GM18517 (cell line): ENCODE data around the gene NUP160.
A peak's percentile ranks its signal among the peaks of the same experiment; 100 is the strongest.
"Not testable (repeated sequence)": the region's sequence is repeated elsewhere in the genome, so short reads cannot be mapped to it uniquely, and the experiment has no call there.

Experiments
- ATAC-seq: cut with Tn5 transposase; IDR thresholded peaks from one replicate; pipeline ENCODE4 v1.9.1; 2021; ENCODE audit warnings: mild to moderate bottlenecking, moderate library complexity; ENCODE audit not compliant: unreplicated experiment

NUP160 gene

DNA sequence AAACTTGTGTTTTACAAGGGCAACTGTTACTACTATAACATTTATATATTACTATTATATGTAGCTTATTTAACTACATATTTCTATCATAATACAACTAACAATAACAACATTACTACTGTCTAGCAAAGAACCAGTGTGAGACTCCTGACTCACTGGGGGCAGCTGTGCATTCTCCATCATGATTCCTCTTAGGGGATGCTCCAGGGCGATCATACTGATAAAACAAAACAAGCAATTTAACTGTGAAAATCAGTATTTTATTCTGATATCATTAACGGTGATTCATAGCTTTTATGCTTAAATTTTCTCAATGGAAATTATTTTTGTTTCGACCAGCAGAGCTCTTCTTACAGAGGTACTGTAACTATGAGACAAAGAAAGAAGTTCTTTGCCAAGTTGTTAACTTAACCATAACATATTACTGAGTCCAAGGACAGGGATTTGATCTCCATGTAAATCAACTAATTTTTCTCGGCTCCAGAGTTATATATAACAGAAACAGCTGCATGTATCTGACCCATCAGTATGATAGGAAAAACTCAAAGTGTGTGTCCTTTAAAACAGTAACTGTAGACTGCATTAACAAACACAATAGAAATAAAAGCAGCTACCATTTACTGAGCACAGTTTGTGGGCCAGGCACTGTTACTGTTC, 56.2 kb downstream of the NUP160 start:
- ATAC-seq: no peak

- ATAC-seq: not testable (repeated sequence)
Observed at GRCh38 chr11:47790017-47790416, 58.1 kb downstream of the NUP160 start.

- ATAC-seq: no peak
Observed at GRCh38 chr11:47788181-47788580, 60.0 kb downstream of the NUP160 start.

DNA sequence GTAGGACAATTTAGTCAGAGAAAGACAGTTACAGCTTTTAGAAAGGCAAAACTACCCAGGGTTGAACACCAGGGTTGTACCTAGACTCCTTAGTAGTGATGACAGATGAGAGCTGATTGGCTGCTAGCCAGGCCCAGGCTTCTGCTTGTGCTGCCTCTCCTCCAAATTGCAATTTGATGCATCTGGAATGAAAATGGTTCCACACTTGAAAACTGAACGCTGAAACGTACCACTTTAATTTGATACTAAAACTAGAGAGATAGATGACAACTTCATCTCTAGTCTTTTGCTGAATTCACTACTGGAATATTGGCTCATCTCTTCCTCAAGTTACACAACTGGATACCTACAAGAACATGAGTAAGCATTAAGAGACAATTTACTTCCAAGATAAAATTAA, 61.8 kb downstream of the NUP160 start:
- ATAC-seq: no peak

DNA sequence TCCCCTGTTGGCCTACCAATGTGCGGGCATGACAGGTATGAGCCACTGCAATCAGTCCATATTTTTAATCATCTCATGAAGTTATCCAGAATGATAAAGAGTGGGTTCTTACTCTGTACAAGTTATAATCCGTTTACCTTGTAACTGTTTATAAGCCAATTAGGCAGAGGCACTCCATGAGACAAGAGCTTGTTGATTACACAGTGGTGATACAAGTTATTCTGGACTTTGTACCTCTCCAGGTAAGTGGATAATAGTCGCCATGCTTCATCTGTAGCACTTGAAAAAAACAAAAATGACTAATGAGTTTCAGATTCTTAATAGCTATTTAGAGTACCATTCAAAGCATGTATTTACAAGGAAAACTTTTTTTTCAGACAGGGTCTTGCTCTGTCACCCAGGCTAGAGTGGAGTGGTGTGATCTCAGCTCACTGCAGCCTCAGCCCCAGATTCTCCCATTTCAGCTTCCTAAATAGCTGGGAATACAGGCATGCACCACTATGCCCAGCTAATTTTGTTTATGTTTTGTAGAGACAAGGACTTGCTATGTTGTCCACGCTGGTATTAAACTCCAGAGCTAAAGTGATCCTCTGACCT, 63.3 kb downstream of the NUP160 start:
- no peak for ATAC-seq

- ATAC-seq: no peak
Observed at GRCh38 chr11:47783087-47783610, 65.0 kb downstream of the NUP160 start.

- no peak for ATAC-seq
Observed at GRCh38 chr11:47778878-47779483, 69.2 kb downstream of the NUP160 start.

DNA sequence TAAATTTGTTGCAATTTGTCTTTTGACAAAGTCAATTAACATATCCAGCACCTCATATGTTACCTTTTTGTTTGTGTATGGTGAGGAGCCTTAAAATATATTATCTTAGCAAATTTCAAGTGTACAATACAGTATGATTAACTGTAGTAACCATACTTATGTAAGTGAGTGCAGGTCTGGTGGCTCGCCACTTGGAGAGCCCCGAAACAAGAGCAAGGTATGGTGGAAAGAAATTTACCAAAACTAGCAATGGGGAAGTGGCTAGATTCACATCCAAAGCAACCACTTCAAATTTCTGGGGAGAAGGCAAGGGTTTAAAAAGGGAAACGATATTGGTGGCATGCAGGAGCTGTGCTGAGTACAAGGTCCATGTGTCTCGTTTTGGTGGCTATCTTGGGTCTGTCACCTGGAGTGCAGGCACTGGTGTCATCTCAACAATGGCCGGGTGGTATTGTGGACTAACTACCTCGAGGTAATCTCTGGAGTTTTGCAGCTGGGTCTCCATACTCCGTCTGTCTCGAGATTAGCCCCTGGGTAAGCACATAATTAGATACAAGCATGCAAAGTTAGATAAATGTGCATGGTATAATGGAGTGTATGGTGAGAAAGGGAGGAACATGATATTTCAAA, 72.8 kb downstream of the NUP160 start:
- no peak for ATAC-seq

GRCh38 chr11:47773882-47774281, 74.3 kb downstream of the NUP160 start:
- no peak for ATAC-seq

DNA sequence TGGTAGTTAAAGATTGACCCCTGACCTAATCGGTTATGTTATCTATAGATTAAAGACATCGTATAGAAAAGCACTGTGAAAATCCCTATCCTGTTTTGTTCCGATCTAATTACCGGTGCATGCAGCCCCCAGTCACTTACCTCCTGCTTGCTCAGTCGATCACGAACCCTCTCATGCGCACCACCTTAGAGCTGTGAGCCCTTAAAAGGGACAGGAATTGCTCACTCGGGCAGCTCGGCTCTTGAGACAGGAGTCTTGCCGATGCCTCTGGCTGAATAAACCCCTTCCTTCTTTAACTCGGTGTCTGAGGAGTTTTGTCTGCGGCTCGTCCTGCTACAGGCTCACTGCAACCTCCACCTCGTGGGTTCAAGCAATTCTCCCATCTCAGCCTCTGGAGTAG, 78.6 kb downstream of the NUP160 start:
- ATAC-seq: not testable (repeated sequence)

DNA sequence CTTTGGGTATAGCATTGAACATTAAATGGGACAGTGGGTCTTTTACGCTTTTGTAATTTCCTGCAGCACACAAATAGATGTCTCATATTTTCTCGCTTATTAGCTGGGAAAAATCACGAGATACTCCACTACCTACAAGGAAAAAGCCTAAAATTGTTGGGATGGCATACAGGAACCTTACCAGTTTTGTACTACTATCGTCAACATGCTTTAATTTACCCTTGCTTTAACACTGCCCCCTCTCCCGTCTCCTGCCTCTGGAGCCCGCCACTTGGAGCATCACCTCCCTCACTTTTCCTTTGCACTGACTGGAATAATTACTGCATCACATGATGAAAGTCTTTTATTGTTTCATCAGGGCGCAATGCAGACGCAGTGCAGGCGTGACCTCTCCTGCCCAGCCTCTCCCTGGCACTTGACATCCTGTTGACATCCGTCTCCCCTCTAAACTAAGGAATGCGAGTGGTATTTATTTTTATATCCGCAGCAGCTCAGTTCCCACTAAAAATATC, 80.0 kb downstream of the NUP160 start:
- no peak for ATAC-seq

DNA sequence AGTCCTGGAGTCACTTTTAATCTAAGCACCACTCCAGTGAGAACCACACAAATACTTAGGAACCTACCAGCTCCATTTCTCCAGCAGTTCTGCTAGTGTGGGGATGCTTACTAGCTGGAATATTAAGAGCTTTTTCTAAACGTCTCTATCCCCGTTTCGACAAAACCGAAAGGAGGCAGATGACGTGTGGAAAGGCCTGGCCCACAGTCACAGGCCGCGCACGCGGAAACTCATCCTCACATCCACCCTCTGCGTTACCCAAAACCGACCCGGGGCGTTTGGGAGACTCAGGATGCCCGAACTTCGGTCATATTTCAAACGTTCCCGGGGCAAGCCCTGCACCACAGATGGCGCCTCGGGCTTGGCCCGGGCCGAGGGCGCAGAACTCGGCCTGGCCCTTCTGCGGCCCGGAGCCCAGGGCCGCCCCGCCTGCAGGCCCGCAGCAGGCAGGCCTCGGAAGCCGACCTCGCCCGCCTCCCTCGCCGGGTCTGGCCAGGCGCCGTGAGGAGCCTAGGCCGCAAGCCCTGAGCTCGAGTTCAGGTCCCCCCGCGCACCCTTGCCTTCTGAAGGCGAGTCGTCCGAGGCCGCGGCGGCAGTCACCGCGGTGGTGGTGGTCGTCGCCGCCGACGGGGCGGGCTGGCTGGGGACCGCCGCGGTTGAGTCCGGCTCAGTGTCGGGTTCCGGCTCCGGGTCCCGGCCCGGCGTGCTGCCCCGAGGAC, 81.5 kb downstream of the NUP160 start:
- ATAC-seq: peak; percentile 25

DNA sequence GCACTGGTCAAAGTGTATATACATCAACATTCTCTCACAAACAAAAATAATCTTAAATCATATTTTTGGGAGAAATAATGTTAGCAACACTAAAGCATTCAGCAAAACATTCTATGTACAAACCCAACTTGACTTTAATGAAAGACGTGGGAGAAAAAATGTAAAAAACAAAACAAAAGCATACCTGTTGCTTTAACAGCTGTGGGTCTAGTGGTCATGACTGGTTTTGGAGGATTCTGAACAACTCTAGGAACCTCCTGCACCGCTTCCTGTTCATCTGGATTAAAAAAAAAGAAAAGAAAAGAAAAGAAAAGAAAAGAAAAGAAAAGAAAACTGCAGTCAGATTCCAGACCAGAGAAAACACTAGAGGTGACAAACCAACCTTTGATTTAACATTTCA, 83.1 kb downstream of the NUP160 start:
- no peak for ATAC-seq

- ATAC-seq: not testable (repeated sequence)
Observed at GRCh38 chr11:47759291-47759690, 88.9 kb downstream of the NUP160 start.

DNA sequence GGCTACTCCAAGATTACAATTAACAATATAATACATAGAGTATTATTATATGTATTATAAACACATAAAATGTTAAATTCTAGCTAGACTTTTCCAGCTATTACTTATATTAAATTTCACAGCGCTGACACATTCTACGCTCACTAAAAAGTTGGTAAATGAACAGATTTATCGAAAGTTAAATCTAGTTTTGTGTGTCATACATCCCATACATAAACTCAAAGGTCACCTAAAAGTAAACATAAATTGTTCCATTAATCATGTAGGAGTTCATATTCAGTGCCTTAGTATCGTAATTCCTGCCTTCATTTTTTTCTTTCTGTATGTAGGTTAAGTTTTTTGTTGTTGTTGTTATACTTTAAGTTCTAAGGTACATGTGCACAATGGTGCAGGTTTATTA, 91.9 kb downstream of the NUP160 start:
- ATAC-seq: no peak

GRCh38 chr11:47750725-47751124, 97.4 kb downstream of the NUP160 start:
- ATAC-seq: no peak

GRCh38 chr11:47742494-47742893, 105.7 kb downstream of the NUP160 start:
- ATAC-seq: not testable (repeated sequence)

DNA sequence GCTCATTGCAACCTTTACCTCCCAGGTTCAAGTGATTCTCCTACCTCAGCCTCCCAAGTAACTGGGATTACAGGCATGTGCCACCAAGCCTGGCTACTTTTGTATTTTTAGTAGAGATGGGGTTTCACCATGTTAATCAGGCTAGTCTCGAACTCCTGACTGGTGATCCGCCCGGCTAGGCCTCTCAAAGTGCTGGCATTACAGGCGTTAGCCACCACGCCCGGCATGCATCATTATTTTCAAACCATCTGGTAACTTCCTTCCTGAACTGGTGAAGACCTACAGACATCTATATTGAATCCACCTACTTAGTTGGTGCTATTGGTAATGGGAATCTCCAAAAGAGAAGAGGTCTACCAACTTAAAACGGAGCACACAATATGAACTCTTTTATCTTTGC, 110.3 kb downstream of the NUP160 start:
- ATAC-seq: not testable (repeated sequence)

DNA sequence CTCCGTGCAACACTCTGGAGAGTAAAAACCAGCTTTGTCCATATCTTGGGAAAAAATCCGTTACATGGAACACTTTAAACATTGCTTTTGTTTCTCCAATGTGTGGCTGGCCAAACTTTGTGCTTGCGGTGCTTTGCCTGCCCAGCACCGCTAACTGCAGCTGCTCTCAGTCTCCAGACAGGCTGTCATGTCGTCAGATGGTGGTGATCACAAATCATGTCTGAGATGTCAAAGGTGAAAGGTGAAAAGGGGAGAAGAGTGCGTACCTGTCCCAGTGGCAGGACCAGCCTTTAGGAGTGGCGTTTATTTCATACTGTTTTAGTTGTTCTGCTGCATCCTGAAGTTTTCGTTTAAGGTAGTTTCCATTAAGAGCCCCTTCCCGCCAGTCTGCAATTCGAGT, 115.9 kb downstream of the NUP160 start:
- ATAC-seq: no peak

- no peak for ATAC-seq
Observed at GRCh38 chr11:47731475-47731874, 116.7 kb downstream of the NUP160 start.
